GM21526 (cell line): ENCODE data around the gene SRGAP2B.
"Not testable (repeated sequence)": the region's sequence is repeated elsewhere in the genome, so short reads cannot be mapped to it uniquely, and the experiment has no call there.

Experiments
- ATAC-seq: cut with Tn5 transposase; IDR thresholded peaks from one replicate; pipeline ENCODE4 v1.9.1; 2021; ENCODE audit warnings: moderate library complexity; ENCODE audit not compliant: unreplicated experiment, low FRiP score

Gene SRGAP2B

GRCh38 chr1:145095284-145096057, at the start of gene SRGAP2B, which contains the start of gene FAM72D:
Gene SRGAP2B, minus strand, starts transcription at chr1:145095328. Its CDS starts 2,427 bp downstream, at chr1:145092901.
Gene FAM72D, plus strand, starts transcription at chr1:145095974. Its CDS starts 874 bp downstream, at chr1:145096848.
- peak; percentile 81 for ATAC-seq

DNA sequence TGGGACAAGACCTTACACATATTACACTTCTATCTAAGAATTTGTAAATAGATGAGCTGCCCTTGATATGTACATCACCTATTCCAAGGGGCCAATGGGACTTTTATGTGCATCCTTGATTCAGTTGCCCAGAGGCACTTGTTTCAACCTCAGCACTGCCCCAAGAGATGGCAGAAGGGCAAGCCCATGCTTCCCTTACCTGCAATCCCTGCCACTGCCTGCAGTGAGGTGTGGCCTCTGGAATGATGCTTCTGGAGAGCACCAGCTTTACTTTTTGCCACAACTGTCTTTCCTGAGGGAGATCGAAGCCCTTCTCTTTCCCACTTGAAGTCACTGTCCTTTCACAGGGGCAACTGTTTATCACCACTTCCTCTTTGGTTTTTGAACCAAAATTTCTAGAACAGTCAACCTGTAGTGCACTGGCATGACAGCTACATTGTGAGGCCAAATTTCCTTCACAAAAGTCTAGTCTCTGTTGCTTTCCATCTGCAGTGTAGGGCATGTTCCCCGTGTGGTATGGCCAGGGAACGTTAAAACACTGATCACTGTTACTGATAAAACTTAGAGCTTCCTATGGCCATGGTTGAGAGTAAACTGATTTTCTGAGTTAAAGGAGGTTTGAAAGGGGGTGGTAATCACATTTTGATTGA, 49.3 kb upstream of the SRGAP2B start:
- ATAC-seq = not testable (repeated sequence)

GRCh38 chr1:145140549-145140948, 45.4 kb upstream of the SRGAP2B start:
- not testable (repeated sequence) for ATAC-seq

DNA sequence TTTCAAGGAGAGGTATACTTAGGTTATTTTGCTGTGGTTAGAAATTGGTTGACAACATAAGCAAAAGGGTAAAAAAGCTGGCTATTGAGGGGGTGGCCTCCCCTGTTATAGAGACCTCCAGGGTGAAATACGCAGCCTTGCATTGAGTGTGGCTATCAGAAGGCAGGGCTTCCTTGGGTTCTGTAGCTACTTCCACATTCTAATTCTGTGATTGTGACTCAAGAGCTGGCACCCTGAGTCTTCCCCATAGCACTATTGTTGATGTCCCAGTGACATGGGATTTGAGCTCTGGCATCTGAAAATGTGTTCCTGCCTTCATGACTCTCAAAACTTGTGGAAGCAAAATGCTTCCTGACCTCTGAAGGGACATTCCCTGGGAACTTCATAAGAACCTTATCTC, 39.3 kb upstream of the SRGAP2B start:
- not testable (repeated sequence) for ATAC-seq

GRCh38 chr1:145128697-145129469, 33.8 kb upstream of the SRGAP2B start:
- not testable (repeated sequence) for ATAC-seq

- not testable (repeated sequence) for ATAC-seq
Observed at GRCh38 chr1:145127144-145127543, 32.0 kb upstream of the SRGAP2B start.

GRCh38 chr1:145125112-145125511, 30.0 kb upstream of the SRGAP2B start:
- not testable (repeated sequence) for ATAC-seq

DNA sequence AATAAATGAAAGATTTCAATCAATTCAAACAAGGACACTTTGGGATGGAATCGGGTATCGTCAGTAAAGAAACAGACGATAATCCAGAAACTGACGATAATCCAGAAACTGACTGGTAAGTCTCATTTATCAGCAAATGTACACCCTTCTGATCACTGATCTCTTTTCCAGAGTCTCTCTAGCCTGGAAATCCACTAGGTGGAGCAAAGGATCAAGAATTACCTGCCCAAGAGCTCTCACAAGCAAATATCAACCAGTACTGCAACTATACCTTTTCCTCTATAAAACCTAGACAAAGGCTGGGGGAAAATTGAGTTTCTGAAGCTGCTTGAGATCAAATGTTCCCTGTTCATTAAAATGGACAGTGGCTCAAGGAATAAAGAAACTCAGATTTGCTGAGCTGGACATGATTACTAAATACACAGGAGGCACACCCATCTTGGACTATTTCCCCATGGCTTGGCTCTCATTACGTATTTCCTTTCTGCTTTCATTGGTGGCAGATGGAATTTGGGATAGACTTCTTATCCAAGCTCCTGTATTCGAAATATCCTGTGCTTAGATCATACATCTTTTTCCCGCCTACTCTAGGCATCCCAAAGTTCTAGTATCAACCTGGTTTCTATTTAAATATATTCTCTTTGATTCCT, 29.0 kb upstream of the SRGAP2B start:
- not testable (repeated sequence) for ATAC-seq

GRCh38 chr1:145123062-145123395, 27.9 kb upstream of the SRGAP2B start:
- ATAC-seq = not testable (repeated sequence)

DNA sequence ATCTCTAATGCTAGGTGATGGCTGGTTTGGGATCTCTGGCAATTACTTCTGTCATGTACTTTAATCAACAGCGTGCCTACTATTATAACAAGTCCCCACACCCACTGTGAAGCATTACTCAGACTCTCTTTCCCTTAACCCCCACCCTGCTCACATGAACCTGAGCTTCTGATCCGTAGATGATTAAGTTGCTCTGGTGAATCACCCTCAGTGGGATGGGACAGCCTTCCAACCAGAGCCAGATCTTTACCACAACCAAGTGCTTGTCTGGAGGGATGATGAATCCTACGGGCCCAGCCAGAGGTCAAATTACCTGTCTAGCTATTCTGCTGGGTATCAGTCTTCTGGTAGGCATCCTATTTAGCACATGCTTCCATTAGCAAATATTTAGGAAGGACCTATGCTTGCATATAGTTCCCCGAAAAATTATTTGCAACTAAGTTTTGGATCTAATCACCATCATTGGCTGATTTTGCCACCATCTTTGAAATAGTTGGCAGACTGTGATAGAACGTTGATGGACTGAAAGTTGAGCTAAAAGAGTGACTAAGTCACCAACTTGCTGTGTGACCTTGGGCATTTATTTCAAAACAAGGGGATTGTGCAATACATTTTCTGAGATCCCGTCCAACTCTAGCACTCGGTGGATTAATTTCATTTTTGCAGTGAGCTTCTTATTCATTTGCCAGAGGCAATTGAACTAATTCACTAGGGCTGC, 27.4 kb upstream of the SRGAP2B start:
- ATAC-seq = not testable (repeated sequence)

DNA sequence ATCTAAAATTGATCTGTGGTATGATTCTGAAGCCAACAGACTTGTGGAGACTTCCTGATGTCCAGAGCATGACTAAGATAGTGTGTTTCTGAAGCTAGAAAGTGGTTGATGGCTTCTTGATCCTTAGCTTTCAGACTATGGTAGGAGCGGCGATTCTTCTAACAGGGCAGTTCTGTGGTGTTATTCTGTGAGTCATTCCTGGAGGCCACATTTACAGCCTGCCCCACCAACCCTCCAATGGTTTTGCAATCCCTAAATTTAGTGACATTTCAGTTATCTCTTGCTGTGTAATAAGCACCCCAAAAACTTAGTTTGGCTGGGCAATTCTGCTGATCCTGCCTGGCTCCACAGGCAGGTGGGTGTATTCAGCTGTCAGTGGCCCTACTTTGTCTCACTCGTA, 24.7 kb upstream of the SRGAP2B start:
- ATAC-seq = not testable (repeated sequence)

- not testable (repeated sequence) for ATAC-seq
Observed at GRCh38 chr1:145115587-145116493, 20.7 kb upstream of the SRGAP2B start.

GRCh38 chr1:145114560-145115057, 19.5 kb upstream of the SRGAP2B start:
- ATAC-seq = not testable (repeated sequence)

DNA sequence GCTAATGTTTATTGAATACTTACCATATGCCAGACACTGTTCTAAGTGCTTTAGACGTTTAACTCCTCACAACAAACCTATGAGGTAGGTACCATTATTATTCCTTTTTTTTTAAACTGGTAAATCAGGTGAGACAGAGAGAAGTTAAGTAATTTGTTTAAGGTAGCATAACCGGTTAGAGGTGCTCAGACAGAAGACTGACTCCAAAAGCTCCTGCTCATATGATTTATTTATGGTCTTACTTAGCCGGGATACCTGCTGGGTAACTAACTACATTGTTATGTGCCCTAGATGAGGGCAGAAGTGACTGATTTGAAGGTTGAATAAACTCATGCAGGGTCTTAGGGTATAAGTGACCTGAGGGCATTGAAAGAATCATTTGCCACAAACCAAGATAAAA, 17.6 kb upstream of the SRGAP2B start:
- not testable (repeated sequence) for ATAC-seq

GRCh38 chr1:145111674-145112073, 16.5 kb upstream of the SRGAP2B start:
- ATAC-seq = not testable (repeated sequence)

- not testable (repeated sequence) for ATAC-seq
Observed at GRCh38 chr1:145103294-145103693, 8.2 kb upstream of the SRGAP2B start.

DNA sequence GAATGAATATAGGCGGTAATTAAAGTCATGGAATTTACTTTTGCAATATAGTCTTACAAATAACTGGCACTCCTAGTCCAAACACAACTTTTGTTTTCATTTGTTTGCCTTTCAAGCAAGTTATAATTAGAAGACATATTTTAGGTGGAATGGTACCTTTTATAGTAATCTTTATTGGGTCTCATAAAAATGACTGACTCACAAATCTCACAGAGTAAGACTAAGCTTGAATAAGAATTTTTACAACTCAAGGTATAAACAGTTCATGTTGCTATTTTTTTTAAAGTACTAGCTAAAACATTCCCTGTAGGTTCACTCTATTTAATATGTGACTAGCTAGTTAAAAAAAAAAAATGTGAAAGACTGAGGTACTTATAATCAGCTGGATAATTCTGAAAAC, 6.6 kb upstream of the SRGAP2B start:
- not testable (repeated sequence) for ATAC-seq

DNA sequence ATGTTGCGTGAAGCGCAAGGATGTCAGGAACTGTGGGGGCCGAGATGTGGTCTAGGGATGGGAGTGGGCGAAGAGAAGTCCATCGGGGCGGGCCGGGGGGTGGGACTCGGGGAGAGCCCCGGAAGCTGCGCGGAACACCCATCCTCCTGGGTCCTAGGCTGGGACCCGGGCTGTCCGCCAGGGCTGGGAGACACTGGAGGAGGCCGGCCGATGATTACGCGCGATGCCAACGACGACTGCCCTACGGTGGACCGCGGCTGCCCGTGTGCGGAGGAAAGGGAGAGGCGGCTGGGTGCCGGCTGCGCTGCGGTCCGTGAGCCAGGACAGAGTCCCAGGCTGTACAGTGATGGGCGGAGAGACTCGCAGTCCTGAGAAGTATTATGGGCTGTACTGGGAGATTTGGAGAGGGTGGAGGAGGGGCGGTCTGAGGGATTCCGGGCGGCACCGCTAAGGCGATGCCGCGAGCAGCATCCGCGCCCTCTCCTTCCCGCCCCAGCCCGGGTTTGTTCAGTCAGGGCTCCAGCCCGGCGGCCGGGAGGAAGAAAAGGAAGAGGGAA, 395 bp downstream of the SRGAP2B start:
- peak; percentile 10 for ATAC-seq
